Pancreas (tissue), 10 donors: ENCODE results near the gene TSHR. TPM values are rescaled to one million over a fixed set of nuclear protein-coding genes. Genes with fewer than 3 reads are reported as not detected.

Experiments used
- ATAC-seq, 4 donors: fragments of 200-7000 bp; cut with Tn5 transposase; one replicate each; pipeline versions ENCODE4 v1.8.0 to v1.9.1; 2020; ENCODE audit warnings: mild to moderate bottlenecking in 4 of 4, moderate library complexity in 4 of 4
- DNase-seq, 6 donors: peaks; one replicate each; pipeline ENCODE4 v3.0.0-alpha.2; 2020
- FAIRE-seq: peaks from 2 replicates; lab custom pipeline; 2012; peaks lifted over from hg19 to GRCh38; lab: Jason Lieb, UNC
- H3K27ac ChIP-seq, 4 donors: fragments of 200-600 bp; sonication (generic); 1 replicate in 3 of 4; 2 replicates in 1 of 4; pipeline versions ENCODE4 v1.5.0 to v1.8.0; 2020
- H3K27me3 ChIP-seq, 4 donors: fragments of 200-600 bp; one replicate each; pipeline ENCODE4 v1.8.0; 2021
- H3K36me3 ChIP-seq, 3 donors: fragments of 200-600 bp; sonication (generic) in 1 of 3; one replicate each; pipeline versions ENCODE4 v1.5.0 to v1.8.0; 2020 to 2021
- H3K4me1 ChIP-seq, 3 donors: fragments of 200-600 bp; one replicate each; pipeline ENCODE4 v1.8.0; 2021
- H3K4me3 ChIP-seq, 4 donors: fragments of 200-600 bp; sonication (generic) in 2 of 4; one replicate each; pipeline versions ENCODE4 v1.5.0 to v1.8.0; 2020 to 2021
- H3K9me3 ChIP-seq, 4 donors: fragments of 200-600 bp; one replicate each; pipeline ENCODE4 v1.8.0; 2021
- WGBS, 2 donors: extraction: QIAGEN DNeasy Blood & Tissue Kit; methylation state at CpG; one replicate each; pipeline ENCODE4 v1.1.7; 2013; 5-methylcytosine and 5-hydroxymethylcytosine counted together
- intact Hi-C, 3 donors: fragments of 100-400 bp; cut with DNase I; formaldehyde crosslinking; loops; one replicate each; pipeline versions ENCODE4 v1.11.1 to v1.14.2; 2022
- polyA plus RNA-seq, 2 donors: library from polyadenylated mRNA; stranded (reverse); fragments of 200-250 nt; gene quantifications; one replicate each; pipeline ENCODE4 v1.2.3, GENCODE V29; 2013
- total RNA-seq, 6 donors: library from RNA; stranded (reverse); fragmentation: NEBNext Ultra II Directional in 4 of 6; extraction: Animal tissue kit (Norgen Biotek cat#: 25700) in 4 of 6; gene quantifications; one replicate each; pipeline versions ENCODE4 v1.2.1 to v1.2.4, GENCODE V29; 2021 to 2023
- TF ChIP-seq, protein P1 (sequence below), 4 donors: fragments of 200-600 bp; sonication (generic) in 3 of 4; IDR thresholded peaks; one replicate each; pipeline versions ENCODE4 v1.5.0 to v1.8.0; 2021; ENCODE audit warnings: antibody characterized with exemption in 4 of 4
- donor health status: healthy with polysubstance abuse.
- donor health status: DM: no; HTN: no; CAD: no; lungs with moderate emphysema.
- donor health status: DM: no; HTN: no; CAD: no.
- donor health status: control.
- donor health status: control.
- donor health status: Bipolar disorder and iron deficiency.
- donor health status: DM: yes; HTN: yes; CAD: no.
- donor health status: DM: no; HTN: no; CAD: no.
- donor health status: DM: no; HTN: no; CAD: no.
- donor health status: DM: yes; HTN: yes; CAD: no.

Gene TSHR
- total and polyA plus RNA-seq, 8 donors: 0.22 to 0.41 (median 0.29) TPM; not detected in 4

DNA sequence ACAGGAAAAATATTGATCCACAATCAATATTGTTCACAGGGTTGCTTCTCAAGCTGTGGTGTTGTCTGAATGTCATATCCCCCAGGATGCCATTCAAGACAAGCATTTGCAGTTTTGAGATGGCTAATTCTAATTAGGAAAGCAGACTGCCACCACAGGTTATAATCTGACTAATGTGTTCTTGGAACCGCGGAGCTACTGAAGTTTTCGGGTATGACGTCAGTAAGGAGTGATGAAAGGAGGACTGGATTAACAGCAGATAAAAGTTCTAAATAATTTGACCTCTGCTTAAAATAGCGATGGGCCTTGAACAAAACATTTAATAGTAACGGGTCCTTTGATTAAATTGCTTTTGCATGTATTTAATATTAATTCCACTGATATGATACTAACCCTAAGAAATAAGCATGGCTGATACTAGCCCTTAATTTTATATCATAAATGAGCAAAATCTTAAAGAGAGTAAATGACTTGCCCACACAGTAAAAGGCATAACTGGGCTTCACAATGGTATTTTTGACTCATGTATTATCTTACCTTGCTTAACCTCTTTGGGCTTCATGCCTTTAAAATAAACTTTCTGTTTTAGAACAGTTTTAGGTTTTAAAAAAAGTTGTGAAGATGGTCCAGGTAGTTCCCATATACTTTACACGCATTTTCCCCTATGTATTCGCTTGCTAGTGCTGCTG, 50.3 kb downstream of the TSHR start:
- no peak overlapping the region for H3K27ac ChIP-seq
- 80 to 81% methylated on average over 8 of the region's 8 CpGs for WGBS, 2 donors
- no peak for FAIRE-seq
- H3K27me3 ChIP-seq: no peaks in the 10 kb centered on the region
- ATAC-seq: no peak
- no peaks in the 10 kb centered on the region for H3K36me3 ChIP-seq
- no peaks in the 10 kb centered on the region for H3K4me1 ChIP-seq
- TF ChIP-seq, protein P1, sequence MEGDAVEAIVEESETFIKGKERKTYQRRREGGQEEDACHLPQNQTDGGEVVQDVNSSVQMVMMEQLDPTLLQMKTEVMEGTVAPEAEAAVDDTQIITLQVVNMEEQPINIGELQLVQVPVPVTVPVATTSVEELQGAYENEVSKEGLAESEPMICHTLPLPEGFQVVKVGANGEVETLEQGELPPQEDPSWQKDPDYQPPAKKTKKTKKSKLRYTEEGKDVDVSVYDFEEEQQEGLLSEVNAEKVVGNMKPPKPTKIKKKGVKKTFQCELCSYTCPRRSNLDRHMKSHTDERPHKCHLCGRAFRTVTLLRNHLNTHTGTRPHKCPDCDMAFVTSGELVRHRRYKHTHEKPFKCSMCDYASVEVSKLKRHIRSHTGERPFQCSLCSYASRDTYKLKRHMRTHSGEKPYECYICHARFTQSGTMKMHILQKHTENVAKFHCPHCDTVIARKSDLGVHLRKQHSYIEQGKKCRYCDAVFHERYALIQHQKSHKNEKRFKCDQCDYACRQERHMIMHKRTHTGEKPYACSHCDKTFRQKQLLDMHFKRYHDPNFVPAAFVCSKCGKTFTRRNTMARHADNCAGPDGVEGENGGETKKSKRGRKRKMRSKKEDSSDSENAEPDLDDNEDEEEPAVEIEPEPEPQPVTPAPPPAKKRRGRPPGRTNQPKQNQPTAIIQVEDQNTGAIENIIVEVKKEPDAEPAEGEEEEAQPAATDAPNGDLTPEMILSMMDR (IDR thresholded peaks at IDR 0.05): no peak
- no peaks in the 10 kb centered on the region for H3K9me3 ChIP-seq
- H3K4me3 ChIP-seq: no peak overlapping the region
- intact Hi-C loops: no loop called here
- DNase-seq: no peak

DNA sequence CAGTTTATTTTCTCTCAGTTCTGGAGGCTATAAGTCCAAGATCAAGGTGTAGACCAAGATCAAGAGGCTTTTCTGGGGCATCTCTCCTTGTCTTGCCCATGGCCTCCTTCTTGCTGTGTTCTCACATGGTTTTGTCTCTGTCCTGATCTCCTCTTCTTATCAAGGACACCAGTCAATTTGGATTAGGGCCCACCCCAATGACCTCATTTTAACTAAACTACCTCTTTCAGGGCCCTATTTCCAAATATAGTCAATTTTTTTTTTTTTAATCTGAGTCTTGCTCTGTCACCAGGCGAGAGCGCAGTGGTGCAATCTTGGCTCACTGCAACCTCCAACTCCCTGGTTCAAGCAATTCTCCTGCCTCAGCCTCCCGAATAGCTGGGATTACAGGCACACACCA, 50.8 kb downstream of the TSHR start:
- 89 to 92% methylated on average over 3 of the region's 3 CpGs for WGBS, 2 donors
- H3K27ac ChIP-seq: no peak overlapping the region
- H3K36me3 ChIP-seq: no peaks in the 10 kb centered on the region
- H3K9me3 ChIP-seq: no peaks in the 10 kb centered on the region
- ATAC-seq (no peak), FAIRE-seq (no peak), DNase-seq (no peak)
- no peaks in the 10 kb centered on the region for H3K4me1 ChIP-seq
- H3K27me3 ChIP-seq: no peaks in the 10 kb centered on the region
- intact Hi-C loops: no loop called here
- H3K4me3 ChIP-seq: no peak overlapping the region
- TF ChIP-seq, protein P1 (IDR thresholded peaks at IDR 0.05): no peak

DNA sequence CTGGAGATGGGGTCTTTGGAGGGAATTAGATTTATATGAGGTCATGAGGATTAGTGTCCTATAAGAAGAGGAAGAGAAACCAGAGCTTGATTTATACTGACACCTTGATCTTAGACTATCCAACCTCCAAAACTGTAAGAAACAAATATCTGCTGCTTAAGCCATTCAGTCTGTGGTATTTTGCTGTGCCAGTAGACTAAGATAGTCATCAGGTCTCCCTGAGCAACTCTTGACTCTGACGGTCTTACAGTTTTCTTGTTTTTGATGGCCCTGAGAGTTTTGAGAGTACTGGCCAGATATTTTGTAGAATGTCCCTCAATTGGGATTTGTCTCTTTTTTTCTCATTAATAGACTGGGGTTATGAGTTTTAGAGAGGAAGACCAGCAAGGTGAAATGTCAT, 51.7 kb downstream of the TSHR start:
- no peak for FAIRE-seq
- no peak for DNase-seq
- 59 to 76% methylated on average over 1 of the region's 1 CpG for WGBS, 2 donors
- intact Hi-C loops: no loop called here
- H3K4me1 ChIP-seq: no peaks in the 10 kb centered on the region
- no peaks in the 10 kb centered on the region for H3K36me3 ChIP-seq
- no peaks in the 10 kb centered on the region for H3K9me3 ChIP-seq
- no peak for ATAC-seq
- TF ChIP-seq, protein P1 (IDR thresholded peaks at IDR 0.05): no peak
- no peak overlapping the region for H3K4me3 ChIP-seq
- H3K27ac ChIP-seq: no peak overlapping the region
- no peaks in the 10 kb centered on the region for H3K27me3 ChIP-seq

DNA sequence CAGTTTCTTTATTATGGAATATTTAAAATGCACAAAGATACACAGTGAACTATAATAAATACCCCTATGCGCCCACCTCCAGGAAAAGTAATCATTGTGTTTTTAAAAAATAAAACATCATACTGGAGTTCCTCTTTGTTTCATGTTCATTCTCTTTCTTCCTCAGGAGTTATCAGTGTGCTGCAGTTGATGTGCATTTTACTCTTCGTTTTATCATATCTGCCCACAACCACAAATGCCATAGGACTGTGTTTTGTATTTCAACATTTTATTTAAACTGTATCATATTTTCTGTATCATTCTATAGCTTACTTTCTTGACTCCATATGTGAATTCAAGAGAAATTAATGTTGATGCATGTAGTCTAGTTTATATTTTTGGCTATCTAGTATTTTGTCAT, 53.9 kb downstream of the TSHR start:
- H3K27me3 ChIP-seq: no peaks in the 10 kb centered on the region
- no peaks in the 10 kb centered on the region for H3K9me3 ChIP-seq
- no peak for DNase-seq
- FAIRE-seq: no peak
- intact Hi-C loops: no loop called here
- H3K4me3 ChIP-seq: no peak overlapping the region
- 70 to 83% methylated on average over 2 of the region's 2 CpGs for WGBS, 2 donors
- no peaks in the 10 kb centered on the region for H3K4me1 ChIP-seq
- TF ChIP-seq, protein P1 (IDR thresholded peaks at IDR 0.05): no peak
- no peaks in the 10 kb centered on the region for H3K36me3 ChIP-seq
- no peak overlapping the region for H3K27ac ChIP-seq
- ATAC-seq: no peak

DNA sequence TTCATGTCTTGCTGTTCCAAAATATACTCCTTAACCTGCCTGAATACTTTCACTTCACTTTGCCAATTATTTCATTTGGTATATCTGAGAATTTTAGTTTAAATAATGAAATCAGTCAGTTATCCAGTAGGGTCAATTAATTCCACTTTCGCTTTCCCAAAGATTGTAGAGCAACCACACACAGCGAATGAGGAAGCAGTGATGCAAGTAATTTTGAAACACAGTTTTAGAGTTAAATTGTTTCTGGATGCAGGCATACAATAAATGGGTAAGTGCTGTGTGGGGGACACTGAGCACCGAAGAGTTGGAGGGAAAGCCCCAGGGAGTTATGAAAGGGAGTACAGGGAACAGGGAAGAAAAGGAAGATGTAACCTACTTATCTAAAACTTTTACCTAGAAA, 62.8 kb downstream of the TSHR start:
- H3K36me3 ChIP-seq: no peaks in the 10 kb centered on the region
- no peak overlapping the region for H3K4me3 ChIP-seq
- no peaks in the 10 kb centered on the region for H3K9me3 ChIP-seq
- no peak overlapping the region for H3K27ac ChIP-seq
- TF ChIP-seq, protein P1 (IDR thresholded peaks at IDR 0.05): no peak
- H3K4me1 ChIP-seq: no peaks in the 10 kb centered on the region
- ATAC-seq (peak in 1 of 4 donors; percentile 27), DNase-seq (no peak), FAIRE-seq (no peak)
- no peaks in the 10 kb centered on the region for H3K27me3 ChIP-seq
- intact Hi-C loops: no loop called here
- 77 to 95% methylated on average over 3 of the region's 3 CpGs for WGBS, 2 donors
